Transverse colon (tissue), 4 donors: ENCODE measurements around the gene PLB1. TPM values are rescaled to one million over a fixed set of nuclear protein-coding genes. Genes with fewer than 3 reads are reported as not detected.
A peak's percentile ranks its signal among the peaks of the same experiment; 100 is the strongest.

Experiments used
- DNase-seq: peaks from one replicate; pipeline ENCODE4 v3.0.0-alpha.2; 2019
- H3K27ac ChIP-seq, 4 donors: fragments of 200-600 bp; sonication (generic); 2 replicates each; pipeline ENCODE4 v1.5.1; 2016 to 2018; ENCODE audit warnings: inconsistent platforms in 4 of 4
- H3K27me3 ChIP-seq: fragments of 200-600 bp; sonication (generic); 2 replicates; pipeline ENCODE4 v1.5.1; 2017; ENCODE audit warnings: inconsistent platforms
- H3K36me3 ChIP-seq, 4 donors: fragments of 200-600 bp; sonication (generic); 2 replicates each; pipeline ENCODE4 v1.5.1; 2017 to 2019; ENCODE audit warnings: inconsistent platforms in 4 of 4
- H3K4me1 ChIP-seq, 4 donors: fragments of 200-600 bp; sonication (generic); 2 replicates each; pipeline ENCODE4 v1.5.1; 2017 to 2020; ENCODE audit warnings: inconsistent platforms in 4 of 4
- H3K4me3 ChIP-seq, 4 donors: fragments of 200-600 bp; sonication (generic); 1 replicate in 1 of 4; 2 replicates in 3 of 4; pipeline versions ENCODE4 v1.5.1 to v1.6.1; 2017 to 2019; ENCODE audit warnings: inconsistent platforms in 4 of 4
- H3K9me3 ChIP-seq, 2 donors: fragments of 200-600 bp; sonication (generic); 2 replicates each; pipeline ENCODE4 v1.5.1; 2017 to 2019; ENCODE audit warnings: inconsistent platforms in 2 of 2
- CTCF ChIP-seq, 5 experiments: fragments of 200-600 bp in 3 of 5; fragments of 450-650 bp in 2 of 5; sonication (generic) in 3 of 5; IDR thresholded peaks; 1 replicate in 2 of 5; 2 replicates in 3 of 5; pipeline ENCODE4 v1.5.1; 2016 to 2017; ENCODE audit warnings: antibody characterized with exemption in 5 of 5, inconsistent platforms in 3 of 5, mild to moderate bottlenecking in 2 of 5, moderate library complexity in 1 of 5
- EP300 ChIP-seq: sonication (generic); formaldehyde crosslinking; IDR thresholded peaks from one replicate; pipeline ENCODE4 v1.6.1; 2017; ENCODE audit warnings: antibody characterized with exemption, low read depth
- POLR2A ChIP-seq: fragments of 450-650 bp; IDR thresholded peaks from one replicate; pipeline ENCODE4 v1.6.1; 2016; ENCODE audit warnings: antibody characterized with exemption, mild to moderate bottlenecking, moderate library complexity
- POLR2AphosphoS5 ChIP-seq, 3 donors: sonication (generic); formaldehyde crosslinking; IDR thresholded peaks; one replicate each; pipeline ENCODE4 v1.6.1; 2016; ENCODE audit warnings: antibody characterized with exemption in 3 of 3
- WGBS, 2 donors: methylation state at CpG; one replicate each; pipeline ENCODE4 v1.1.5; 2018; ENCODE audit warnings: low coverage in 1 of 2; 5-methylcytosine and 5-hydroxymethylcytosine counted together
- in situ Hi-C, 4 donors: fragments of 200-750 bp; cut with MboI; loops; one replicate each; pipeline versions ENCODE4 v1.15.0 to v1.15.1; 2017; ENCODE audit warnings: low sequenced_read_pairs in 3 of 4, low pct_ligation_motif_present in 1 of 4, low pct_unique_long_range_greater_than_20kb in 1 of 4
- intact Hi-C: fragments of 100-400 bp; cut with DNase I; formaldehyde crosslinking; loops from one replicate; pipeline ENCODE4 v1.15.1; 2023; ENCODE audit warnings: low total_unique reads
- total RNA-seq, 4 donors: library from RNA; depleted of rRNA; stranded (reverse); fragments of >200 nt; gene quantifications; one replicate each; pipeline ENCODE4 v1.1.0, GENCODE V29; 2016

Gene PLB1
- total RNA-seq, 4 donors from 2014 or later: 0.20 to 4.2 (median 1.8) TPM

- Histone ChIP-seq H3K4me3 (no peak overlapping the region), H3K27ac (no peak overlapping the region), H3K4me1 (peaks cover 14 to 25% (median 16%) of the 10 kb centered on the region in 4 donors), H3K9me3 (no peaks in the 10 kb centered on the region), H3K27me3 (no peaks in the 10 kb centered on the region), H3K36me3 (no peaks in the 10 kb centered on the region)
- intact Hi-C loops (no loop called here), in situ Hi-C loops (loop anchor here (5.0 to 25.0 kb wide), 4 partner anchors 156 to 614 kb away; partner anchors contain the start of genes PPP1CB (in 3 of the 4) and WDR43 (in 1 of the 4))
- no peak for DNase-seq
- WGBS, 2 donors: 89 to 100% methylated on average over 2 to 7 of the region's 7 CpGs
- TF ChIP-seq CTCF (IDR thresholded peaks at IDR 0.05) (no peak), POLR2A (no peak), EP300 (no peak), POLR2AphosphoS5 (IDR thresholded peaks at IDR 0.05) (no peak)
These were observed 102.6 kb downstream of the PLB1 start for GRCh38 chr2:28598484-28598883.

GRCh38 chr2:28600181-28600580, 104.3 kb downstream of the PLB1 start:
- 78 to 83% methylated on average over 5 of the region's 5 CpGs for WGBS, 2 donors
- in situ Hi-C loops: no loop called here

GRCh38 chr2:28601616-28602015, 105.8 kb downstream of the PLB1 start:
- 92% methylated on average over 2 of the region's 2 CpGs; no CpG with 5 or more reads in 1 of the 2 donors for WGBS, 2 donors

More at GRCh38 chr2:28600181-28600580, 104.3 kb downstream of the PLB1 start:
- peak overlapping the region in 2 of 4 donors; percentile 12 to 54 for H3K27ac ChIP-seq
- H3K27me3 ChIP-seq: no peaks in the 10 kb centered on the region
- H3K4me1 ChIP-seq: peaks cover 5 to 13% (median 6%) of the 10 kb centered on the region in 4 donors
- no peaks in the 10 kb centered on the region for H3K9me3 ChIP-seq
- DNase-seq: no peak
- no peak for TF ChIP-seq POLR2AphosphoS5 (IDR thresholded peaks at IDR 0.05)
- TF ChIP-seq EP300: no peak
- TF ChIP-seq CTCF (IDR thresholded peaks at IDR 0.05): no peak
- no peak for TF ChIP-seq POLR2A
- no peaks in the 10 kb centered on the region for H3K36me3 ChIP-seq
- H3K4me3 ChIP-seq: no peak overlapping the region
- intact Hi-C loops: no loop called here

GRCh38 chr2:28602136-28602660, 106.3 kb downstream of the PLB1 start:
- TF ChIP-seq CTCF (IDR thresholded peaks at IDR 0.05) (no peak), POLR2A (no peak), POLR2AphosphoS5 (IDR thresholded peaks at IDR 0.05) (no peak), EP300 (no peak)
- Histone ChIP-seq H3K27ac (peak overlapping the region in 1 of 4 donors; percentile 13), H3K9me3 (no peaks in the 10 kb centered on the region), H3K4me3 (no peak overlapping the region), H3K27me3 (no peaks in the 10 kb centered on the region), H3K36me3 (no peaks in the 10 kb centered on the region), H3K4me1 (peaks cover 4 to 22% (median 10%) of the 10 kb centered on the region in 4 donors)
- in situ Hi-C loops (no loop called here), intact Hi-C loops (no loop called here)
- no peak for DNase-seq
- 76% methylated on average over 6 of the region's 6 CpGs; no CpG with 5 or more reads in 1 of the 2 donors for WGBS, 2 donors

More at GRCh38 chr2:28601616-28602015, 105.8 kb downstream of the PLB1 start:
- Histone ChIP-seq H3K9me3 (no peaks in the 10 kb centered on the region), H3K4me3 (no peak overlapping the region), H3K27ac (peak overlapping the region in 2 of 4 donors; percentile 13 to 54), H3K36me3 (no peaks in the 10 kb centered on the region), H3K4me1 (peaks cover 4 to 16% (median 8%) of the 10 kb centered on the region in 4 donors), H3K27me3 (no peaks in the 10 kb centered on the region)
- in situ Hi-C loops: no loop called here
- TF ChIP-seq POLR2AphosphoS5 (IDR thresholded peaks at IDR 0.05) (no peak), EP300 (no peak), CTCF (IDR thresholded peaks at IDR 0.05) (no peak), POLR2A (no peak)
- no peak for DNase-seq
- intact Hi-C loops: no loop called here
